Measurements from ENCODE around the gene ZSWIM4.

ZSWIM4 gene

DNA sequence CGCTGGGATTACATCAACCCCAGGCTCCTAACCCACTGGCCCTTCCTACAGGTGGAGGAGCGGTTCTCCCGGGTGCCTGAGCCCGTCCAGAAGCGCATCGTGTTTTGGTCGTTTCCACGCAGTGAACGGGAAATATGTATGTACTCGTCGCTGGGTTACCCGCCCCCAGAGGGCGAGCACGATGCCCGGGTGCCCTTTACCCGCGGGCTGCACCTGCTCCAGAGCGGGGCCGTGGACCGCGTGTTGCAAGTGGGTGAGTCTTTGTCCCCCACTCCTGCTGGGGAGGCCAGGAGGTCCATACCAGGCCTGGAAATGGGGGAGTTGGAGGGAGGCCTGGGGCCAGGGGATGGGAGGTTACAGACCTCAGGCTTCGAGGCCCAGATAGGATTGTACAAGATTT lies 4.4 kb downstream of the ZSWIM4 start:
- TF ChIP-seq, protein P1, sequence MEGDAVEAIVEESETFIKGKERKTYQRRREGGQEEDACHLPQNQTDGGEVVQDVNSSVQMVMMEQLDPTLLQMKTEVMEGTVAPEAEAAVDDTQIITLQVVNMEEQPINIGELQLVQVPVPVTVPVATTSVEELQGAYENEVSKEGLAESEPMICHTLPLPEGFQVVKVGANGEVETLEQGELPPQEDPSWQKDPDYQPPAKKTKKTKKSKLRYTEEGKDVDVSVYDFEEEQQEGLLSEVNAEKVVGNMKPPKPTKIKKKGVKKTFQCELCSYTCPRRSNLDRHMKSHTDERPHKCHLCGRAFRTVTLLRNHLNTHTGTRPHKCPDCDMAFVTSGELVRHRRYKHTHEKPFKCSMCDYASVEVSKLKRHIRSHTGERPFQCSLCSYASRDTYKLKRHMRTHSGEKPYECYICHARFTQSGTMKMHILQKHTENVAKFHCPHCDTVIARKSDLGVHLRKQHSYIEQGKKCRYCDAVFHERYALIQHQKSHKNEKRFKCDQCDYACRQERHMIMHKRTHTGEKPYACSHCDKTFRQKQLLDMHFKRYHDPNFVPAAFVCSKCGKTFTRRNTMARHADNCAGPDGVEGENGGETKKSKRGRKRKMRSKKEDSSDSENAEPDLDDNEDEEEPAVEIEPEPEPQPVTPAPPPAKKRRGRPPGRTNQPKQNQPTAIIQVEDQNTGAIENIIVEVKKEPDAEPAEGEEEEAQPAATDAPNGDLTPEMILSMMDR (IDR thresholded peaks at IDR 0.05; ENCODE audit: low read depth, low read length) = no peak
- H3K4me3 ChIP-seq (ENCODE audit: low read depth, low read length) = no peak overlapping the region

DNA sequence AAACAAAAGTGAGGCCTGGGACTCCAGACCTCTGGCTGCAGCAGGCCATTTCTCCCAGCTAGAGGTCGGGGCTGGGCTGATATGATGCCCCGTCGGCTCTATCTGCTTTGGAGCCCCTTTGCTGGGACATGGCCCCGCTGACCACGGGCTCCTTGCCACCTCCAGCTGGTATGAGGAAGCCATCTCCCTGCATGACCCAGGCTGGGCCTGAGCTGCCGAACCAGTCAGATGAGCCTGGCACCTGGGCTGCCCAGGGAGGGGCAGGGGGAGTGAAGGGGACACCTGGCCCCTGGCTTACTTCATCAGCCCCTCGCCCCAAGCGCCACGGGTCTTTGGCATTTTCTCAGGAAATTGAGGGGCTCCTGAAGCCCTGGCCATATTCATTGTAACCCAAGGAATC lies 7.8 kb downstream of the ZSWIM4 start:
- H3K4me3 ChIP-seq (ENCODE audit: low read depth, low read length) = no peak overlapping the region
- TF ChIP-seq, protein P1 (IDR thresholded peaks at IDR 0.05; ENCODE audit: low read depth, low read length) = no peak

DNA sequence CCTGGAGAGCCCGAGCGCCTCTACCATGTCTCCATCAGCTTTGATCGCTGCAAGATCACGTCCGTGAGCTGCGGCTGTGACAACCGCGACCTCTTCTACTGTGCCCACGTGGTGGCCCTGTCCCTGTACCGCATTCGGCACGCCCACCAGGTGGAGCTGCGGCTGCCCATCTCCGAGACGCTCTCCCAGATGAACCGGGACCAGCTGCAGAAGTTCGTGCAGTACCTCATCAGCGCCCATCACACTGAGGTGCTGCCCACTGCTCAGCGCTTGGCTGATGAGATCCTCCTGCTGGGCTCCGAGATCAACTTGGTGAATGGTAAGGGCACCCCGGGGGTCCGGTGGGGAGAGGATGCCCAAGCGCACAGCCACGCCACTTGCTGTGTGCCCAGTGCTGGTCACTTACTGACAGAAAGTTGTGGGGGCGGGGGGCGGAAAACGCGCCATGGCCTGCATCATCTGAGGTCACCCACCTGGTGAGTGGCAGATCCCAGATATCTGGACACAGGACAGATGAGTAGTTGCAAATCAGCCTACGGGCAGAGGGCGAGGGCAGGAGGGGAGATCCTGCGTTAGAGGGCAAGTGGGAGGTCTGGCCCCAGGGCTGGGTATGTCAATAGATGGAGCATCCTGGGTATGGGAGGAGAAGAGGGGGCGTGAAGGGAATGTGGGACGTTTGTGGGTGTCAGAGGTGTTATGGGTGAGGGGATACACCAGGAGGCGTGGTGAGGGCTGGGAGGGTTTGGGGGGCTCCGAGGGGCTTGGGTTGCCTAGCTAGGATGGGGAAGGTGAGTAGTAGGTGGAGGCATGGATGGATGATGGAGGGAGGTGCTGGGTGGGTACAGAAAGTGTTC lies 9.8 kb downstream of the ZSWIM4 start:
- TF ChIP-seq, protein P1 (IDR thresholded peaks at IDR 0.05; ENCODE audit: low read depth, low read length) = peak; percentile 19; the same call in 1 of the 2 replicates
- H3K4me3 ChIP-seq (ENCODE audit: low read depth, low read length) = no peak overlapping the region

DNA sequence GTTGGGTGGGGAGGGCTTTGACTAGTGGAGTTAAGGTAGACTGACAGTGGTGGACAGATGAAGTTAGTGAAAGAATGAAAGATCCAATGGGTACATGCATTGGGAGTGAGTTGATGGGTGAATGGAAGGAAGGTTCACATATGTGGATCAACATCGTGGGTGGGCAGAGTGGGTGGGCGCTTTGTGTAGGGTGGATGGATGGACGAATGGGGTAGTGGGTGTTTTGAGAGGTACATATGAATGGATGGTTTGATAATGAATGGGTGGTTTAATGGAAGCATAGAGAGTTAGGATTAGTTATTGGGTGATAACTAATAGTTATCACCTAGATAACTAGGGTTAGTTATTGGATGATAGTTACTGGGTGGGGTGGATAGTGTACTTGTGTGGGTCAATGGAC lies 11.5 kb downstream of the ZSWIM4 start:
- no peak overlapping the region for H3K4me3 ChIP-seq (ENCODE audit: low read depth, low read length)
- TF ChIP-seq, protein P1 (IDR thresholded peaks at IDR 0.05; ENCODE audit: low read depth, low read length) = no peak

DNA sequence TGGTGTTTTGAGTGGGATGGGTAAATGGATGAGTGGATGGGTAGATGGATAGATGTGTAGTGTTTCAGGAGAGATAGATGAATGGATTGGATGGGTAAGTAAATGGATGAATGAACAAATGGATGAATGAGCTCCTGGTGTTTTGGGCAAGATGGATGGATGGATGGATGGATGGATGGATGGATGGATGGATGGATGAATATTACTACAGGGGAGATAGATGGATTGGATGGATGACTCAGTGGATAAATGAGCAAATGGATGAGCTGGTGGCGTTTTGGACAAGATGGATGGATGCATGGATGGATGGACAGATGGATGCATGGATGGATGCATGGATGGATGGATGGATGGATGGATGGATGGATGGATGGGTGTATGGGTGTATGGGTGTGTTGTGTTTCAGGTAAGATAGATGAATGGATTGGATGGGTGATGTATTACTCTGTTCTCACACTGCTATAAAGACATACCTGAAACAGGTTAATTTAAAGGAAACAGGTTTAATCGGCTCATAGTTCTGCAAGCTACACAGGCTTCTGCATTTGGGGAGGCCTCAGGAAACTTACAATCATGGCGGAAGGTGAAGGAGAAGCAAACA lies 12.3 kb downstream of the ZSWIM4 start:
- TF ChIP-seq, protein P1 (IDR thresholded peaks at IDR 0.05; ENCODE audit: low read depth, low read length) = no peak
- no peak overlapping the region for H3K4me3 ChIP-seq (ENCODE audit: low read depth, low read length)

DNA sequence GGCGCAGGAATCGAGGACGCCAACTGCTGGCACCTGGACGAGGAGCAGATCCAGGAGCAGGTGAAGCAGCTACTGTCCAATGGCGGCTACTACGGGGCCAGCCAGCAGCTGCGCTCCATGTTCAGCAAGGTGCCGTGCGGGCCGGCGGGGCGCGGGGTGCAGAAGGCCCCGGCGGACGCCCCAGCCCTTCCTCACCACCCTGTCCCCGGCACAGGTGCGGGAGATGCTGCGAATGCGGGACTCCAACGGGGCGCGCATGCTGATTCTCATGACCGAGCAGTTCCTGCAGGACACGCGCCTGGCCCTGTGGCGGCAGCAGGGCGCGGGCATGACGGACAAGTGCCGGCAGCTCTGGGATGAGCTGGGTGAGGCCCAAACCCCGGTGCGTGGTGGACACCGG lies 13.6 kb downstream of the ZSWIM4 start:
- H3K4me3 ChIP-seq (ENCODE audit: low read depth, low read length) = no peak overlapping the region
- TF ChIP-seq, protein P1 (IDR thresholded peaks at IDR 0.05; ENCODE audit: low read depth, low read length) = no peak

DNA sequence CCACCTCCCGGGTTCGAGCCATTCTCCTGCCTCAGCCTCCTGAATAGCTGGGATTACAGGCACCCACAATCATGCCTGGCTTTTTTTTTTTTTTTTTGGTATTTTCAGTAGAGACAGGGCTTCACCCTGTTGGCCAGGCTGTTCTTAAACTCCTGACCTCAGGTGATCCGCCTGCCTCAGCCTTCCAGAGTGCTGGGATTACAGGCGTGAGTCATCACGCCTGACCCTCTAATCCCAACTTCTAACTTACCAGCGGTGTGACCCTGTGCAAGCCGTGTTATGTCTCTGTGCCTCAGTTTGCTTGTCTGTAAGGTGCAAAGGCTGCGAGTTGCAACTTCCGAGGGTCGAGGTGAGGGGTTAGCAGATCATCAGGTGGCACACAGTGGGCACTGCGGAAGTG lies 17.3 kb downstream of the ZSWIM4 start:
- TF ChIP-seq, protein P1 (IDR thresholded peaks at IDR 0.05; ENCODE audit: low read depth, low read length) = no peak
- H3K4me3 ChIP-seq (ENCODE audit: low read depth, low read length) = no peak overlapping the region

Data from WI38 (cell line).